GM12878 (cell line): ENCODE results near the gene MEIS2. TPM values are rescaled to one million over a fixed set of nuclear protein-coding genes. Genes with fewer than 3 reads are reported as not detected.
A peak's percentile ranks its signal among the peaks of the same experiment; 100 is the strongest.

Source experiments
- ATAC-seq: fragments of 200-7000 bp; cut with Tn5 transposase; 3 replicates; pipeline ENCODE4 v1.9.1; 2020; ENCODE audit warnings: mild to moderate bottlenecking, moderate library complexity
- BruUV-seq: library from RNA; stranded (reverse); fragments of 400-500 nt; replicated peaks from 2 replicates; lab custom pipeline; 2021; lab: Mats Ljungman, UMichigan
- CTCF ChIA-PET: fragments of 300-600 bp; sonication (Branson Sonifier 250); formaldehyde crosslinking; extraction: SDS; loops from one replicate; lab custom pipeline; 2021; ENCODE audit warnings: inconsistent platforms; lab: Yijun Ruan, JAX
- POLR2A ChIA-PET: fragments of 350-600 bp; formaldehyde crosslinking; extraction: SDS; loops from one replicate; lab custom pipeline; 2021; ENCODE audit warnings: inconsistent platforms; lab: Charles Lee
- RAD21 ChIA-PET: fragments of 300-600 bp; sonication (Branson Sonifier 250); formaldehyde crosslinking; loops from one replicate; lab custom pipeline; 2023; ENCODE audit warnings: antibody characterized with exemption; ENCODE audit not compliant: unreplicated experiment; lab: Charles Lee
- SMC1A ChIA-PET: fragments of 300-600 bp; sonication (Branson Sonifier 250); formaldehyde crosslinking; loops from one replicate; lab custom pipeline; 2023; ENCODE audit not compliant: unreplicated experiment, uncharacterized antibody; lab: Charles Lee
- DNase-seq: peaks from one replicate; pipeline ENCODE4 v3.0.0-alpha.2; 2011; ENCODE audit warnings: low read depth, low spot score
- FAIRE-seq: peaks from 3 replicates; lab custom pipeline; 2011; peaks lifted over from hg19 to GRCh38; lab: Jason Lieb, UNC
- H2AFZ ChIP-seq: 2 replicates; pipeline ENCODE4 v1.6.0; 2011; ENCODE audit warnings: low read depth, low read length, control low read depth; ENCODE audit not compliant: control insufficient read depth
- H3K27ac ChIP-seq: 2 replicates; pipeline ENCODE4 v1.5.1; 2011; ENCODE audit warnings: control low read depth; ENCODE audit not compliant: control insufficient read depth, insufficient read depth
- H3K27me3 ChIP-seq, 2 experiments: replicated peaks in 1 of 2; 2 replicates each; pipeline versions ENCODE4 v1.6.0 to v1.6.1; 2011; ENCODE audit warnings: low read length in 1 of 2; ENCODE audit not compliant: control insufficient read depth in 2 of 2, insufficient read depth in 2 of 2
- H3K36me3 ChIP-seq, 2 experiments: 2 replicates each; pipeline ENCODE4 v1.5.1; 2011; ENCODE audit warnings: low read length in 1 of 2; ENCODE audit not compliant: control insufficient read depth in 2 of 2, insufficient read depth in 2 of 2
- H3K4me1 ChIP-seq: 2 replicates; pipeline ENCODE4 v1.6.1; 2011; ENCODE audit warnings: mild to moderate bottlenecking, low read length, moderate library complexity, mixed read lengths; ENCODE audit not compliant: control insufficient read depth, insufficient read depth
- H3K4me2 ChIP-seq: 2 replicates; pipeline ENCODE4 v1.6.0; 2011; ENCODE audit warnings: control low read depth; ENCODE audit not compliant: control insufficient read depth, insufficient read depth
- H3K4me3 ChIP-seq: fragments of 200-600 bp; sonication (generic); 2 replicates; pipeline ENCODE4 v1.5.1; 2016
- H3K79me2 ChIP-seq: 2 replicates; pipeline ENCODE4 v1.6.0; 2011; ENCODE audit warnings: low read length; ENCODE audit not compliant: control insufficient read depth, insufficient read depth
- H3K9ac ChIP-seq: 2 replicates; pipeline ENCODE4 v1.8.0; 2011; ENCODE audit warnings: low read length, control low read depth, mixed read lengths; ENCODE audit not compliant: control insufficient read depth, insufficient read depth
- H3K9me3 ChIP-seq: replicated peaks from 3 replicates; pipeline ENCODE4 v1.5.1; 2011; ENCODE audit warnings: mild to moderate bottlenecking, low read length; ENCODE audit not compliant: control insufficient read depth, insufficient read depth
- H4K20me1 ChIP-seq: 2 replicates; pipeline ENCODE4 v1.6.0; 2011; ENCODE audit not compliant: control insufficient read depth, insufficient read depth
- BCL11A ChIP-seq: IDR thresholded peaks from 2 replicates; pipeline ENCODE4 v1.6.1; 2011; ENCODE audit warnings: low read depth, low read length
- FOXK2 ChIP-seq: fragments of 450-650 bp; IDR thresholded peaks from 2 replicates; pipeline ENCODE4 v1.6.1; 2017; ENCODE audit warnings: mild to moderate bottlenecking, moderate library complexity
- GATAD2B ChIP-seq: fragments of 450-650 bp; conservative IDR thresholded peaks from 2 replicates; pipeline ENCODE4 v1.6.1; 2017; ENCODE audit warnings: low read depth, mild to moderate bottlenecking, moderate library complexity
- HDAC2 ChIP-seq: fragments of 200-600 bp; sonication (generic); IDR thresholded peaks from 2 replicates; pipeline ENCODE4 v1.6.1; 2017
- JUNB ChIP-seq: IDR thresholded peaks from 2 replicates; pipeline ENCODE4 v1.6.1; 2016; ENCODE audit warnings: antibody characterized with exemption, mild to moderate bottlenecking
- MEF2B ChIP-seq: fragments of 450-650 bp; IDR thresholded peaks from 2 replicates; pipeline ENCODE4 v1.6.1; 2018; ENCODE audit warnings: mild to moderate bottlenecking, moderate library complexity; ENCODE audit not compliant: partially characterized antibody, poor library complexity, severe bottlenecking
- PML ChIP-seq: IDR thresholded peaks from 2 replicates; pipeline ENCODE4 v1.6.1; 2012; ENCODE audit warnings: low read length, inconsistent platforms
- POLR2A ChIP-seq: IDR thresholded peaks from 2 replicates; pipeline ENCODE4 v1.6.1; 2011; ENCODE audit warnings: low read depth, mild to moderate bottlenecking, low read length
- SMAD5 ChIP-seq: IDR thresholded peaks from 2 replicates; pipeline ENCODE4 v1.6.1; 2016; ENCODE audit warnings: antibody characterized with exemption, low read depth
- SRF ChIP-seq, 2 experiments: IDR thresholded peaks; 2 replicates each; pipeline ENCODE4 v1.6.1; 2011; ENCODE audit warnings: low read depth in 2 of 2, low read length in 2 of 2, mild to moderate bottlenecking in 1 of 2, moderate library complexity in 1 of 2
- ZNF217 ChIP-seq: fragments of 450-650 bp; IDR thresholded peaks from 2 replicates; pipeline ENCODE4 v1.6.1; 2017; ENCODE audit warnings: antibody characterized with exemption, mild to moderate bottlenecking
- ZSCAN29 ChIP-seq: fragments of 450-650 bp; IDR thresholded peaks from 2 replicates; pipeline ENCODE4 v1.6.1; 2017; ENCODE audit warnings: mild to moderate bottlenecking, moderate library complexity
- ZZZ3 ChIP-seq: IDR thresholded peaks from 2 replicates; pipeline ENCODE4 v1.6.1; 2011; ENCODE audit warnings: low read depth; ENCODE audit not compliant: control insufficient read depth, insufficient read length
- WGBS: methylation state at CpG from one replicate; pipeline ENCODE4 v1.1.6; 2016; ENCODE audit warnings: low lambda C conversion rate; ENCODE audit not compliant: insufficient replicate concordance, insufficient coverage; ENCODE audit errors: missing lambda C conversion rate; 5-methylcytosine and 5-hydroxymethylcytosine counted together
- in situ Hi-C: fragments of 300-500 bp; cut with MboI; formaldehyde crosslinking; loops from 9 replicates; pipeline ENCODE4 v1.14.3; 2018; ENCODE audit warnings: mixed read lengths
- intact Hi-C: fragments of 100-400 bp; cut with micrococcal nuclease; formaldehyde crosslinking; loops from one replicate; pipeline ENCODE4 v1.14.2; 2022; ENCODE audit not compliant: unreplicated experiment
- polyA plus RNA-seq, 11 experiments: library from polyadenylated mRNA; depleted of rRNA in 4 of 11; unstranded in 6 of 11; stranded (reverse) in 5 of 11; fragments of >200 nt; fragmentation: Nextera tagmentation in 4 of 11; fragmentation: Illumina TruSeq in 1 of 11; extraction: Ambion mirVana in 4 of 11; extraction: Trizol in 1 of 11; gene quantifications; 1 replicate in 1 of 11; 2 replicates in 10 of 11; pipeline versions ENCODE4 v1.2.1 to v1.2.3, GENCODE V29; 2011 to 2016; ENCODE audit warnings: inconsistent platforms in 2 of 11, missing spikeins in 2 of 11, low read depth in 1 of 11
- total RNA-seq, 4 experiments: library from RNA; depleted of rRNA in 3 of 4; stranded (reverse); fragments of >200 nt in 3 of 4; fragmentation: Illumina TruSeq in 1 of 4; extraction: Trizol in 1 of 4; gene quantifications; 2 replicates each; pipeline versions ENCODE4 v1.2.1 to v1.2.3, GENCODE V29; 2013 to 2021
- TF ChIP-seq, protein P1 (sequence below): fragments of 450-650 bp; conservative IDR thresholded peaks from 2 replicates; pipeline ENCODE4 v1.6.1; 2017; ENCODE audit warnings: mild to moderate bottlenecking, moderate library complexity
- TF ChIP-seq, protein P2 (sequence below), 3 experiments: IDR thresholded peaks in 2 of 3; conservative IDR thresholded peaks in 1 of 3; 2 replicates each; pipeline ENCODE4 v1.5.1; 2011; ENCODE audit warnings: low read depth in 3 of 3, low read length in 3 of 3, mild to moderate bottlenecking in 3 of 3, control low read depth in 2 of 3, moderate library complexity in 2 of 3, inconsistent platforms in 1 of 3, mixed read lengths in 1 of 3; ENCODE audit not compliant: control insufficient read depth in 2 of 3, insufficient read depth in 1 of 3; ENCODE audit errors: extremely low read depth in 1 of 3

MEIS2 gene
- total and polyA plus RNA-seq, 10 of the 15 experiments (the other 5 are each of a cell fraction or from before 2014, with no cell fraction given), result 9.2 to 54.0 (median 20.4) TPM

DNA sequence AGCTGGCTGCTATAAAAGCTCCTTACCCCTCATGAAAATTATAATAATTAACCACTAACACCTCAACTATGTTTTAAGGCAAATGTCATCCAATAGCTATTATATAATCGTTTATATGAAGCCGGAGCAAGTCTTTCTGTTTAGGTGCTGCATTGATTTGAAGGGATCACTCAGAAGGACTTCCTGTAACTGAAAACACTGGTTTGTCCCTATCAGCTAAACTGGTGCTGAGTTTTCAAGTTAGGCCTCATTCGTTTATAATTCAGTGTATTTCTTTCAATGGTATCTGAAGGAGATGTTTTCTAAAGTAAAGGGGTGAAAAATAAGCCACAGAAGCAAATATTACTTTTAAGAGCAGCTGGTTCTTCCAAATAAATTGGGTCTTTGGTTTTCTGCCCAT is 14.2 kb downstream of the MEIS2 start:
- DNase-seq, result no peak
- H3K36me3 ChIP-seq, result peaks cover 2 to 3% of the 10 kb centered on the region in 2 experiments; a peak in 3 of 4 replicates
- ChIA-PET POLR2A (interaction anchor here (0.6 to 2.6 kb wide), 4 partner anchors 10 to 1546 kb away, joined by 3 to 13 read pairs (median 3); no protein-coding TSS in a partner anchor), CTCF (interaction anchor here (1.0 to 1.8 kb wide), 8 partner anchors 8 to 63 kb away, joined by 3 to 6 read pairs (median 4); no protein-coding TSS in a partner anchor), RAD21 (interaction anchor here (0.9 to 1.7 kb wide), 3 partner anchors 9 to 202 kb away, joined by 4 read pairs; no protein-coding TSS in a partner anchor), SMC1A (interaction anchor here (1.0 to 5.0 kb wide), 10 partner anchors 8 to 203 kb away, joined by 3 to 31 read pairs (median 4); no protein-coding TSS in a partner anchor)
- TF ChIP-seq SRF (IDR thresholded peaks at IDR 0.05; ENCODE audit: low read depth in 2 of 2, low read length in 2 of 2), result no peak
- no peak for TF ChIP-seq SMAD5
- TF ChIP-seq BCL11A, result no peak
- TF ChIP-seq POLR2A, result no peak
- no peak for TF ChIP-seq FOXK2
- no peaks in the 10 kb centered on the region for H3K4me1 ChIP-seq
- in situ Hi-C loops (no loop called here), intact Hi-C loops (no loop called here)
- no peak overlapping the region for H3K27ac ChIP-seq
- 0 out of 3 replicates have a peak, but pooled peaks have one; percentile 22 for ATAC-seq
- WGBS, result 64% methylated on average over 3 of the region's 3 CpGs
- BruUV-seq, result no TSS peak
- no peak overlapping the region for H3K4me2 ChIP-seq
- no peak for FAIRE-seq
- H3K79me2 ChIP-seq, result no peaks in the 10 kb centered on the region
- no peak overlapping the region for H2AFZ ChIP-seq
- H3K27me3 ChIP-seq, result no peaks in the 10 kb centered on the region
- no peaks in the 10 kb centered on the region for H4K20me1 ChIP-seq
- H3K9ac ChIP-seq, result no peak overlapping the region
- no peak overlapping the region for H3K4me3 ChIP-seq
- H3K9me3 ChIP-seq, result no peaks in the 10 kb centered on the region

DNA sequence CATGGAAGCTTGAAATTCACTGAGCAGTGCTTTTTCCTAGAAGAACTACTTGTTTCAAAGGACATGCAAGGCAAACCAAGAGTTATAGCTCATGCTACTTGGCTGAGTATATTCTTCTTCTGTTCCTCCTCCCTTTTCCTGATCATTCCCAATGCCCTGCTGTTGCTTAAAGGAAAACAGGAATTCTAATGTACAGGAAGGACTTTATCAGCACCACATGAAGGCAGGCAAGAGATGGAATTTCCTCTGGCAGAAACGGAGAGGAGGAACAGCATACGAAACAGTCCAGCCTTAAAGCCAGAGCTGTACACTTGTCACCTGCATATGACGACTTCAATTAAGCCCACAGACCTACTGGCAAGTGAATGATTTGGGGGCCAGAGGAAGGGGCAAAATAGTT is 15.7 kb downstream of the MEIS2 start:
- H3K4me1 ChIP-seq, result no peaks in the 10 kb centered on the region
- FAIRE-seq (no peak), DNase-seq (no peak), ATAC-seq (no peak)
- no TSS peak for BruUV-seq
- H3K27ac ChIP-seq, result no peak overlapping the region
- POLR2A ChIA-PET, result interaction anchor here (0.5 to 0.6 kb wide), 2 partner anchors 10 to 13 kb away, joined by 3 to 4 read pairs; no protein-coding TSS in a partner anchor
- H3K79me2 ChIP-seq, result no peaks in the 10 kb centered on the region
- intact Hi-C loops, result no loop called here
- no peaks in the 10 kb centered on the region for H3K9me3 ChIP-seq
- H4K20me1 ChIP-seq, result no peaks in the 10 kb centered on the region
- no peak overlapping the region for H2AFZ ChIP-seq
- H3K27me3 ChIP-seq, result no peaks in the 10 kb centered on the region
- H3K4me3 ChIP-seq, result no peak overlapping the region
- SMC1A ChIA-PET, result interaction anchor here (5.0 kb wide), 1 partner anchor 10 kb away, joined by 31 read pairs; no protein-coding TSS in a partner anchor
- CTCF ChIA-PET, result interaction anchor here (1.1 to 1.5 kb wide), 2 partner anchors 9 to 61 kb away, joined by 3 read pairs; no protein-coding TSS in a partner anchor
- H3K4me2 ChIP-seq, result no peak overlapping the region
- H3K36me3 ChIP-seq, result peaks cover 2 to 3% of the 10 kb centered on the region in 2 experiments; a peak in 3 of 4 replicates
- RAD21 ChIA-PET, result interaction anchor here (0.9 kb wide), 1 partner anchor 201 kb away, joined by 3 read pairs; no protein-coding TSS in a partner anchor
- 45% methylated on average over 3 of the region's 3 CpGs for WGBS
- in situ Hi-C loops, result no loop called here
- no peak overlapping the region for H3K9ac ChIP-seq
- TF ChIP-seq MEF2B (no peak), JUNB (no peak), HDAC2 (no peak), PML (no peak), ZZZ3 (no peak), ZNF217 (no peak), GATAD2B (no peak), ZSCAN29 (no peak)
- TF ChIP-seq, protein P1, sequence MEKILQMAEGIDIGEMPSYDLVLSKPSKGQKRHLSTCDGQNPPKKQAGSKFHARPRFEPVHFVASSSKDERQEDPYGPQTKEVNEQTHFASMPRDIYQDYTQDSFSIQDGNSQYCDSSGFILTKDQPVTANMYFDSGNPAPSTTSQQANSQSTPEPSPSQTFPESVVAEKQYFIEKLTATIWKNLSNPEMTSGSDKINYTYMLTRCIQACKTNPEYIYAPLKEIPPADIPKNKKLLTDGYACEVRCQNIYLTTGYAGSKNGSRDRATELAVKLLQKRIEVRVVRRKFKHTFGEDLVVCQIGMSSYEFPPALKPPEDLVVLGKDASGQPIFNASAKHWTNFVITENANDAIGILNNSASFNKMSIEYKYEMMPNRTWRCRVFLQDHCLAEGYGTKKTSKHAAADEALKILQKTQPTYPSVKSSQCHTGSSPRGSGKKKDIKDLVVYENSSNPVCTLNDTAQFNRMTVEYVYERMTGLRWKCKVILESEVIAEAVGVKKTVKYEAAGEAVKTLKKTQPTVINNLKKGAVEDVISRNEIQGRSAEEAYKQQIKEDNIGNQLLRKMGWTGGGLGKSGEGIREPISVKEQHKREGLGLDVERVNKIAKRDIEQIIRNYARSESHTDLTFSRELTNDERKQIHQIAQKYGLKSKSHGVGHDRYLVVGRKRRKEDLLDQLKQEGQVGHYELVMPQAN, result no peak
- TF ChIP-seq, protein P2, sequence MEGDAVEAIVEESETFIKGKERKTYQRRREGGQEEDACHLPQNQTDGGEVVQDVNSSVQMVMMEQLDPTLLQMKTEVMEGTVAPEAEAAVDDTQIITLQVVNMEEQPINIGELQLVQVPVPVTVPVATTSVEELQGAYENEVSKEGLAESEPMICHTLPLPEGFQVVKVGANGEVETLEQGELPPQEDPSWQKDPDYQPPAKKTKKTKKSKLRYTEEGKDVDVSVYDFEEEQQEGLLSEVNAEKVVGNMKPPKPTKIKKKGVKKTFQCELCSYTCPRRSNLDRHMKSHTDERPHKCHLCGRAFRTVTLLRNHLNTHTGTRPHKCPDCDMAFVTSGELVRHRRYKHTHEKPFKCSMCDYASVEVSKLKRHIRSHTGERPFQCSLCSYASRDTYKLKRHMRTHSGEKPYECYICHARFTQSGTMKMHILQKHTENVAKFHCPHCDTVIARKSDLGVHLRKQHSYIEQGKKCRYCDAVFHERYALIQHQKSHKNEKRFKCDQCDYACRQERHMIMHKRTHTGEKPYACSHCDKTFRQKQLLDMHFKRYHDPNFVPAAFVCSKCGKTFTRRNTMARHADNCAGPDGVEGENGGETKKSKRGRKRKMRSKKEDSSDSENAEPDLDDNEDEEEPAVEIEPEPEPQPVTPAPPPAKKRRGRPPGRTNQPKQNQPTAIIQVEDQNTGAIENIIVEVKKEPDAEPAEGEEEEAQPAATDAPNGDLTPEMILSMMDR (IDR thresholded peaks at IDR 0.05 in 2 of 3, conservative IDR thresholded peaks at IDR 0.05 in 1 of 3; ENCODE audit: control insufficient read depth in 2 of 3, extremely low read depth in 1 of 3, insufficient read depth in 1 of 3, low read depth in 3 of 3, low read length in 3 of 3), result no peak
